GM13976 (cell line): Measurements from ENCODE around the gene EXOC6B.

Source experiments
- DNase-seq: peaks from one replicate; pipeline ENCODE4 v3.0.0; 2012; ENCODE audit warnings: low spot score
- CTCF ChIP-seq: IDR thresholded peaks from 2 replicates; pipeline ENCODE4 v1.5.1; 2012; ENCODE audit warnings: borderline replicate concordance, mild to moderate bottlenecking; ENCODE audit not compliant: insufficient read depth; ENCODE audit errors: extremely low read depth, missing control alignments, control extremely low read depth
- in situ Hi-C: fragments of 300-500 bp; cut with MboI; formaldehyde crosslinking; loops from one replicate; pipeline ENCODE4 v1.12.0; 2022; ENCODE audit warnings: low sequenced_read_pairs, mixed read lengths, inconsistent platforms; ENCODE audit not compliant: unreplicated experiment

The EXOC6B gene

GRCh38 chr2:72719416-72719815 lies 106.4 kb downstream of the EXOC6B start:
- TF ChIP-seq CTCF: no peak
- no peak for DNase-seq
- in situ Hi-C loops: no loop called here

- TF ChIP-seq CTCF: no peak
- in situ Hi-C loops: no loop called here
- no peak for DNase-seq
Measured at GRCh38 chr2:72718876-72719275, 107.0 kb downstream of the EXOC6B start.

- DNase-seq: no peak
- in situ Hi-C loops: no loop called here
- TF ChIP-seq CTCF: no peak
Measured at GRCh38 chr2:72716601-72717000, 109.2 kb downstream of the EXOC6B start.

GRCh38 chr2:72713857-72714256 lies 112.0 kb downstream of the EXOC6B start:
- no peak for DNase-seq
- in situ Hi-C loops: no loop called here
- TF ChIP-seq CTCF: no peak

GRCh38 chr2:72712977-72713376 lies 112.9 kb downstream of the EXOC6B start:
- TF ChIP-seq CTCF: no peak
- in situ Hi-C loops: no loop called here
- no peak for DNase-seq

- TF ChIP-seq CTCF: no peak
- in situ Hi-C loops: no loop called here
- no peak for DNase-seq
Measured at GRCh38 chr2:72712304-72712703, 113.5 kb downstream of the EXOC6B start.
